ENCODE results near the gene THBS4.

DNA sequence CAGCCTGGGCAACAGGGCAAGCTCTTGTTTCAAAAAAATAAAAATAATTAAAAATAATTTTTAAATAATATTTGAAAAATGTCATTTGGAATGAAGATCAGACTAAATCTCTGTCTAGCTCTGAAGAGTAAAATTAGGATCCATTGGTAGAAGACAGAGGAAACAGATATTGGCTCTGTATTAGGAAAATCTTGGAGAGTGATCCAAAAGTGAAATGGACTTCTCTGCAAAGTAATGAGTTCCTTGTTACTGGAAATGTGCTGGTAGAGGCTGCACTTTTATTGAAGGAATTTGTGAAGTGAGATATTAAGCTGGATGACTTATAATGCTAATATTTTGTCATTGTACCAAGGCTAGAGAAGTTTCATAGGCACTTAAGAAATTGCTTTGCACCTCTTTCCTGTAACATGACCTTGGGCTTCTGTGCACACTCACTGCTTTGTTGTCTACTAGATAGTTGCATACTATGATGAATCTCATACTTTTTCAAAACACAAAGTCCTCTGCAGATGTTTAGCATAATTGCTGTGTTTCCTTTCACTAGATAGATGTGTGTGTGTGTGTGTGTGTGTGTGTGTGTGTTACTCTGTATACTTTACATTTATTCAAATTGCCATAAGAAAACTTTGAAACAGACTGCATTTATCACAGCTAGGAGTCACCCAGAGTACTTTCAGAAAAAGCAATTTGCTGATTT is 13.1 kb downstream of the THBS4 start:
- TF ChIP-seq GATA3 (IDR thresholded peaks at IDR 0.05; ENCODE audit: low read depth, low read length) (no peak), GATA2 (IDR thresholded peaks at IDR 0.05; ENCODE audit: low read depth, low read length) (no peak)

All from SH-SY5Y (cell line).